Brain microvascular endothelial cell (primary cell): ENCODE results near the gene IDS.
"Not testable (repeated sequence)": the region's sequence is repeated elsewhere in the genome, so short reads cannot be mapped to it uniquely, and the experiment has no call there.

ENCODE experiments used
- DNase-seq: peaks from one replicate; pipeline ENCODE4 v3.0.0-alpha.2; 2020
- H3K27ac ChIP-seq: fragments of 250-450 bp; sonication (Bioruptor Pico); 2 replicates; pipeline ENCODE4 v1.5.1; 2020; ENCODE audit warnings: mild to moderate bottlenecking, moderate library complexity
- H3K27me3 ChIP-seq: fragments of 250-450 bp; sonication (Bioruptor Pico); replicated peaks from 2 replicates; pipeline ENCODE4 v1.5.1; 2020; ENCODE audit warnings: mild to moderate bottlenecking
- H3K36me3 ChIP-seq: fragments of 250-450 bp; sonication (Bioruptor Pico); replicated peaks from 2 replicates; pipeline ENCODE4 v1.5.1; 2020; ENCODE audit warnings: mild to moderate bottlenecking
- H3K4me3 ChIP-seq: 2 replicates; pipeline ENCODE4 v1.5.1; 2011; ENCODE audit warnings: low read depth, mild to moderate bottlenecking, control low read depth, low read length, moderate library complexity
- in situ Hi-C: cut with HindIII; loops from 2 replicates; pipeline ENCODE4 v1.10.0; 2017; ENCODE audit warnings: low sequenced_read_pairs, low pct_ligation_motif_present
- TF ChIP-seq, protein P1 (sequence below): IDR thresholded peaks from 2 replicates; pipeline ENCODE4 v1.5.1; 2011; ENCODE audit warnings: low read depth, mild to moderate bottlenecking, moderate library complexity, low read length, control low read depth, inconsistent platforms; ENCODE audit errors: missing control alignments

Gene IDS

DNA sequence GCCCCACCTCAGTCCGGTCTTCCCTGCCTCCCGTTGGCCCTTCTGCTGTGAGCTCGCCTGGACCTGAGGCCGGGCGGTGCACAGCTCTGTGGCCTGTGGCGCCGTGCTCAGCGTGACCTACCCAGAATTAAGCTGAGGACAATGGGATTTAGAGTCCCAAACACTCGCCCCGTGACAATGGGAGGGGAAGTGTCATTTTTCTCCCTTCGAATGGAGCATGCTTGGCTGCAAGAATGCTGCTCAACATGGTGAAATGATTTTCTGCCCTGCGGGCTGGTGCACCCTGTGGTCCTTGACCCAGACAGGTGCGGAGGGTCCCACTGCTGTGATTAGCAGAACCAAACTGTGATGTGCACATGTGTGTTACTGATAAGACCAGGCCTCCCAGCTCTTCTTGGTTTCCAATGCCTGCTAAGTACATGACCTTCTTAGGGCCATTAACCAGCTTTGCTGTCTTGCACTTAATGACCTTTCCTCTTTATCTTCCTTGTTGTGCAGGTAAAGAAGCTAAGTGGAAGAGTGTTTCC, 36.5 kb upstream of the IDS start:
- DNase-seq, result no peak
- Histone ChIP-seq H3K27me3 (no peaks in the 10 kb centered on the region), H3K36me3 (no peaks in the 10 kb centered on the region), H3K4me3 (peak overlapping the region; percentile 68), H3K27ac (peak overlapping the region; percentile 99)
- TF ChIP-seq, protein P1, sequence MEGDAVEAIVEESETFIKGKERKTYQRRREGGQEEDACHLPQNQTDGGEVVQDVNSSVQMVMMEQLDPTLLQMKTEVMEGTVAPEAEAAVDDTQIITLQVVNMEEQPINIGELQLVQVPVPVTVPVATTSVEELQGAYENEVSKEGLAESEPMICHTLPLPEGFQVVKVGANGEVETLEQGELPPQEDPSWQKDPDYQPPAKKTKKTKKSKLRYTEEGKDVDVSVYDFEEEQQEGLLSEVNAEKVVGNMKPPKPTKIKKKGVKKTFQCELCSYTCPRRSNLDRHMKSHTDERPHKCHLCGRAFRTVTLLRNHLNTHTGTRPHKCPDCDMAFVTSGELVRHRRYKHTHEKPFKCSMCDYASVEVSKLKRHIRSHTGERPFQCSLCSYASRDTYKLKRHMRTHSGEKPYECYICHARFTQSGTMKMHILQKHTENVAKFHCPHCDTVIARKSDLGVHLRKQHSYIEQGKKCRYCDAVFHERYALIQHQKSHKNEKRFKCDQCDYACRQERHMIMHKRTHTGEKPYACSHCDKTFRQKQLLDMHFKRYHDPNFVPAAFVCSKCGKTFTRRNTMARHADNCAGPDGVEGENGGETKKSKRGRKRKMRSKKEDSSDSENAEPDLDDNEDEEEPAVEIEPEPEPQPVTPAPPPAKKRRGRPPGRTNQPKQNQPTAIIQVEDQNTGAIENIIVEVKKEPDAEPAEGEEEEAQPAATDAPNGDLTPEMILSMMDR, result no peak
- in situ Hi-C loops, result no loop called here

DNA sequence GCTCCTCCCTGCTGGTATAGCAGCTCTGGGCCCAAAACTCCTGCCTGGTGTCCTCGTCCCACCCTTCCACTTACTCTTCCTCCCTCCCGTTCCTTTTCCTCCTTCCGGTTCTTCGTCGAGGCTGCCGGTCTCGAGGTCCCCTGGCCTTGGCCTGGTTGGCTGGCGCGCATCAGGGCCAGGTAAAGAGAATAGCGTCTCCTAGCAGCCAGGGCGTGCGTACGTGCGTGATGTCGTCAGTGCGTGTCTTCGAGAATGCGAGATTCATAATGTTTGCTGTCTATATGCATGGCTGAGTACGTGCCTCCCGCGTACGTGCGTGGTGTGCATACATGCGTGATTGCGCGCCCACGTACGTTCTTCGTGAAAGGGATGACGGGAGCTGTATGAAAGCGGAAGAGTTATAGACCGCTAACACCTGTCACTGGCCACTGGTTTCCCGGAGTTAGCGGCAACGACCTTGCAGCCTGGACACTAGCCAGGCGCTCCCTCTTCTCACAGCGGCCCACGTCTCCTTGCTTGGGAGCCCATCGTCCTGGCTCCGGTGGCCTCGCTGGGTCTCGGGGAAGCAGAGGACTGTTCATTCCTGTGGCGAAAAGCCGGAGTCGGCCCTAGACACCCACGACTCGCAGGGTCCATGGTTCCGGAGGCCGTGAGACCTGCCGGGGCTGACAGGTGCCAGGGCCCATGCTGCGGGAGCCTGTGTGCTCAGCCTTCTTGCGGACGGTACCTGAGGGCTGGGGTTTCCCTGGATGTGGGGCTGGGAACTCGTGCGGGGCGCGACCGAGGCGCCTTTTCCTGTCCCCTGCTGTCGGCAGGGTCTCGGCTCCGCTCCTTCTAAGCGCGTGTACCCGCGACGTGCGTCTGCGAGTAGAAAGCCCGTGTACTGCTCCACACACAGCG, 35.8 kb upstream of the IDS start, which contains the start of gene EOLA1:
Gene EOLA1 (plus strand): TSS at position 392 of the 900 bp plus-strand sequence. CDS start 4,619 bp downstream, outside the sequence.
- peak within 1 kb of the TSS; percentile 68 for H3K4me3 ChIP-seq
- peak; percentile 95 for DNase-seq
- in situ Hi-C loops, result no loop called here
- H3K27me3 ChIP-seq, result no peaks in the 10 kb centered on the region
- no peaks in the 10 kb centered on the region for H3K36me3 ChIP-seq
- peak within 1 kb of the TSS; percentile 99 for H3K27ac ChIP-seq
- TF ChIP-seq, protein P1, result no peak

DNA sequence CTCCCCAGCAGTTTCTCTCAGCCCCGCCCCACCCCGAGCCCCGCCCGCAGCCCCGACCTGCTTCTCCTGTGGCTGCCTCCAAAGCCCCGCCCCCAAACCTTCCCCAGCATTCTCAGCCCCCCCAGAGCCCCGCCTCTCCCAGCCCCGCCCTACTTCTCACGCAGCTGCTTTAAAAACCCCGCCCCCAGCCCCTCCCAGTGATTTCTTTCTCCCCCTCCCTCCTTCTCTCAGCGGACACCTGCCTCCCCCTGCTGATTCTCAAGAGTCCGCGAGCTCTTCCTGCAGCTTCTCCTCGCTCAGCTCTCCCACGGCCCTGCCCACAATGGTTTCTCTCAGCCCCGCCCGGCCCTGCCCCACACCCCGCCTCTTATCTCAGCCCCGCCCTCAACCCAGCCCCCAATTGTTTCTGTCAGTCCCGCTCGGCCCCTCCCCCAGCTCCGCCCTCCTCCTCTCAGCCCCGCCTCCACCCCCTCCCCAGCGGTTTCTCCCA, 35.1 kb upstream of the IDS start:
- TF ChIP-seq, protein P1, result no peak
- H3K27ac ChIP-seq, result peak overlapping the region; percentile 99
- in situ Hi-C loops, result no loop called here

DNA sequence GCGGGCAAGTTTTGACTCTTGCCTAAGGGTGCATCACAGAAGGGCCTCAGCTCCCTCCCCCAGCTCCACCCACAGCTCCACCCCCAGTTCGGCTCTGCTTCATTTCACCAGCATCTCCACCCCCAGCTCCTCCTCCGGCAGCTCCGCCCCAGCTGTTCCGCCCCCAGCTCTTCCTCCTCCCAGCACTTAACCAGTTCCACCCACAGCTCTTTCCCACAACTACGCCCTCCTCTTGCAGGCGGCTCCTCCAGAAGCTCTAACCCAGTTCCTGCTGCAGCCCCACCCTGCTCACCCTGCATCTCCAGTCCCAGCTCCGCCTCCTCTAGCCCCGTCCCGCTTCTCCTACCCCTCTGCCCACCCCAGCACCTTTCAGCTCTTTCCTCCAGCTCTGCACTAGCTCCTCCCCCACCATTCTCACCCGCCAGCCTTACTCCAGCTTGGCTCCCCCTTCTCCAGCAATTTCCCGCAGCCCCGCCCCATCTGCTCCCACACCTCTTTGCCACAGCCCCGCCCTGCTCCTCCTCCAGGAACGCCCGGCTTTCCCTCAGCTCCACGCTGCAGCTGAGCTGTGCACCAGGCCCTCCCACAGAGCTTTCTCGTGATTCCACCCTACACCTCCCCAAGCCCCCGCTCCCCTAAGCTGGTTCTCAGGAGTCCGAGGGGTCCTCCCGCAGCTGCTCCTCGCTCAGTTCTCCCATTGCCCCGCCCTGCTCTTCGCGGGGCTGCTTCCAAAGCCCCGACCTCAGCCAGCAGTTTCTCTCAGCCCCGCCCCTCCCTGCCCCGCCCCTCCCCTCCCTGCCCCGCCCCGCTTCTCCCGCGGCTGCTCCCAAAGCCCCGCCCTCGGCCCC, 34.4 kb upstream of the IDS start:
- in situ Hi-C loops, result no loop called here
- Histone ChIP-seq H3K27me3 (no peaks in the 10 kb centered on the region), H3K4me3 (peak overlapping the region; percentile 54), H3K27ac (peak overlapping the region; percentile 68), H3K36me3 (no peaks in the 10 kb centered on the region)
- TF ChIP-seq, protein P1, result no peak
- peak; percentile 86 for DNase-seq

More for the DNA sequence above, 35.1 kb upstream of the IDS start:
- DNase-seq, result peak; percentile 81
- H3K36me3 ChIP-seq, result no peaks in the 10 kb centered on the region
- peak overlapping the region; percentile 68 for H3K4me3 ChIP-seq
- no peaks in the 10 kb centered on the region for H3K27me3 ChIP-seq

DNA sequence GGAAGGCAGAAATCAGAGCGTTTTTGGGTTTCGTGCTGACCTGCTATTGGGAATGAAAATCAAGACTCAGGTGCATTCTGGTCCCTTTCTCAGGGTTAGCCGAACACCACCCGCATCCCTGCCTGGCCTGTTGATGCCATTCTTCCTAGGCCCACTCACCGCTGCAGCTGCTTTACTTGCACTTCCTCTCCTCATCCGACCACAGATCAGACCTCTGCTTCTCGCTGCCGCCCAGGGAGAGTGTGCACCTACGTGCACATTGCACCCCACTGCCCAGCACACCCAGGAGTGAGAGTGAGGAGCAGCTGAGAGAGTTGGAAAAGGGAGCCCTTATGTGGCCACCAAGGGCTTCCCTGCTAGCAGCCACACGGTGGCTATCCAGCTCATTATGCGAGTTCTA, 32.4 kb upstream of the IDS start:
- H3K4me3 ChIP-seq, in situ Hi-C loops, DNase-seq, H3K27ac ChIP-seq, H3K36me3 ChIP-seq, H3K27me3 ChIP-seq: not testable (repeated sequence)

DNA sequence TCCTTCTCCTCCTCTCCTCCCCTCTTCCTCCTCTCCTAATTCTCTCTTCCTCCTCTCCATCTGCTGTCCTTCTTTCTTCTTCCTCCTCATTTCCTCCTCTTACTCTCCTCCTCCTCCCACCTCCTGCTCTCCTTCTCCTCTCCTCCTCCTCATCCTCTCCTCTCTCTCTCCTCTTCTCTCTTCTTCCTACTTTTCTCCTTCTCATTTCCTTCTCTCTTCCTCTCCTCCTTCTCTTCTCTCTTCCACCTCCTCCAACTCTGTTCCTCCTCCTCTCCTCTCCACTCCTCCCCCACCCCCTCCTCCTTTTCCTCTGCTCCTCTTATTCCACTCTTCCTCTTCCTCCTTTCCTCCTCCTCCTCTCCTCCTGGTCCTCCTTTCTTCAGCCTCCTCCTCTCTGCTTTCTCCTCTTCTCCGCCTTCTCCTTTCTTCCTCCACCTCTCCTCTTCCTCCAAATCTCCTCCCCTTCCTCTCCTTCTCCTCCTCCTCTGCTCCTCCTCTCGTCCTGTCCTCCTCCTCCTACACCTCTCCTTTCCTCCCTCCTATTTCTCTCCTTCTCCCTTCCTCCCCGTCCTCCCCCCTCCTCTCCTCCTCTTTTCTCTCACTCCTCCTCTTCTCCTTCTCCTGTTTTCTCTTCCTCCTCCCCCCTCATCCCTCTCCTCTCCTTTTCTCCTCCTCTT, 30.0 kb upstream of the IDS start:
- DNase-seq, H3K27me3 ChIP-seq, H3K36me3 ChIP-seq, in situ Hi-C loops, H3K27ac ChIP-seq, H3K4me3 ChIP-seq: not testable (repeated sequence)

DNA sequence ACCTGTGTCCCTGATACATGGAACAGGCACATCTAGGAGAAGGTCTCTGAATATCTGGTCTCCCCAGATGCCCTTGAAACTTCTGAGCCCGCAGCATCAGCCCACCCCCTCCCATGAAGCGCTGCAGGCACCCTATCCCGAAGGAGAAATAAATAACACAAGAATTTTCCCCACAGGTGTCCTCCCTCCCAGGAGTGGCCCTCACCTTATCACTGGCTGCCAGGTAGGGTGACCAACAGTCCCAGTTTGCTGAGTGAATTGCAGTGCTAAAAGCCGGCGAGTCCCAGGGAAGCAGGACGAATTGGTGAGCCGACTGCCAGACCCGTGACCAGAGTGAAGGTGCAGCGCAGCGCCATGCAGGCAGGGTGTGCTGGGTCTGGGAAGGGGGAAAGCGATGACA, 28.9 kb upstream of the IDS start:
- H3K4me3 ChIP-seq, H3K36me3 ChIP-seq, H3K27ac ChIP-seq, in situ Hi-C loops, H3K27me3 ChIP-seq, DNase-seq: not testable (repeated sequence)

DNA sequence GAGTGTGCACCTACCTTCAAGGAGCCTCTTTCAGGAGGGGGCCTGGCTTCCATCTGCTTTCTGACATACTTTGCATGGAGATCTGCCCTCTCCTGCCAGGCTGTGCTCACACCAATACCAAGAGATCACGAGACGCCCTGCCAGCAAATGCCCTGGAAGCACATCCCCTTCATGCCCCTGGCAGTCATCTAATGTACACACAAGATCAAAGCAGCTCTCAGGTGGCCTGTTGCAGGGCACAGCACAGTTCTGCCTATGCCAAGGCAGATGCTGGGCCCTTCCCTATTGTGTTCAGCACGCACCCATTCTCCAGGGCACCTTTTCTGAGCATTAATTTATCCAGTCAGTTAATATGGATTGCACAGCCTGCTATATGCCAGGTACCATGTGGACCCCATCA, 27.8 kb upstream of the IDS start:
- DNase-seq, H3K27me3 ChIP-seq, H3K4me3 ChIP-seq, H3K27ac ChIP-seq, in situ Hi-C loops, H3K36me3 ChIP-seq: not testable (repeated sequence)
